Stimulated activated CD8-positive, alpha-beta memory T cell treated with anti-CD3 and anti-CD28 coated beads, Interleukin-7, amount 100 ng/mL, for 1 hour (primary cell): Measurements from ENCODE around the gene AGMO.
"Not testable (repeated sequence)": the region's sequence is repeated elsewhere in the genome, so short reads cannot be mapped to it uniquely, and the experiment has no call there.

ENCODE experiments used
- DNase-seq, 2 donors: peaks; one replicate each; pipeline ENCODE4 v3.0.0-alpha.2; 2020; ENCODE audit warnings: low read depth in 2 of 2

Gene AGMO

DNA sequence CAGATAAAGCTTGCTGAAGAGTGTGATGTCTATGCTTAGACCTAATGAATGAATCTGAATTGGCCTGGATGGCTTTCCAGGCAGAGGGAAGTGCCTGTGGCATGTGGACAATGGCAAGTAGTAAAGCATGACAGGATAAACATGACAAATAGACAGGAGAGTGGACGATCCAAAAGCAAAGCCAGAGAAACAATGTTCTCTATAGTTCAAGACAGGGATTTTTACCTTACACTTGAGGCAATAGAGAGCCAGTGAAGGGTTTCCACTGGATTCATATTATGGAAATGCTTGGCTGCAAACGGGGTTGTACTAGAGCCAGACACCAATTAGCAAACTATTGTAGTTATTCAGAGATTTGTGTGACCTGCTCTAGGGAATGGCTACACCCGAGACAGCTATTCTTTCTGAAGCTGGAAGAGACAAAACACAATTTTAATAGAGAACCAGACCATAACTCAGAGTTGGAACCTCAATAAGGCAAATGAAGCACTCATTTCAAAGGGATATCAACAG, 2.3 kb downstream of the AGMO start:
- DNase-seq = no peak

DNA sequence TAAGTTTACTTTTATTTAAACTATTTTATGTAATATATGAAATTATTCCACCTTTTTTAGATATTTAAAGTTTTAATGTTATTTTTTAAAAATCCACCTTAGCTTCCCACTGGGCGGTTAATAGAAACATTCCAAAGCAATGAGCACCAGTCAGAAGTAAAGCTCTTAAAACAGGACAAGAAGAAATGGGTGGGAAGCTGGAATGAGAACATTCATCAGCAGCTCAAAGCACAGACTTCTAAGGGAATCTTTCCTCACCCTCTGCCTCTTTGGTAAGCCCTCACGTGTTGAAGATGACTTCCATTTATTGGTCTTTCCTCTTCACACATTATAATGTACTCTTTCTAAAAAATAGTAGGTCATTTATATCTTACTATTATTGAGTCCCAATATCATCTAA, 3.1 kb downstream of the AGMO start:
- DNase-seq = no peak

DNA sequence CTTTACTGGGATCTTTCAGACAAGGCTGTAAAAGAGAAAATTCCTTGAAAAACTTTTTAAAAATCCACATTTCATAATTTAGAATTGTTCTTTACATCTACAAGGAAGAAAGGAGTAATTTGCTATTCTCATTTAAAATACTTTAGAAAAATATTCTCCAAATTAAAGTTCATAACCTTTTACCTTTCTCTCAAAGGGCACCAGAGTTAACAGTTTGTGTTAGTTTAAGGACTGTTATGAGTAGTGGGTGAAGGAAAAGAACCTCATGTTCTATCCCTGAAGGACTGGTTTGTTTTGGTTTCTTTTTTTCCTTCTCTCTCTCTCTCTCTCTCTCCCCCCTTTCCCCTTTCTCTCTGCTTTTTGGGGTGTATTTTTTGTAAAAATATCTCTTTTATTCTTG, 4.1 kb downstream of the AGMO start:
- DNase-seq = no peak

GRCh38 chr7:15557186-15557585, 4.6 kb downstream of the AGMO start:
- no peak for DNase-seq

GRCh38 chr7:15556339-15557105, 5.3 kb downstream of the AGMO start:
- no peak for DNase-seq

GRCh38 chr7:15555381-15555859, 6.4 kb downstream of the AGMO start:
- DNase-seq = no peak

DNA sequence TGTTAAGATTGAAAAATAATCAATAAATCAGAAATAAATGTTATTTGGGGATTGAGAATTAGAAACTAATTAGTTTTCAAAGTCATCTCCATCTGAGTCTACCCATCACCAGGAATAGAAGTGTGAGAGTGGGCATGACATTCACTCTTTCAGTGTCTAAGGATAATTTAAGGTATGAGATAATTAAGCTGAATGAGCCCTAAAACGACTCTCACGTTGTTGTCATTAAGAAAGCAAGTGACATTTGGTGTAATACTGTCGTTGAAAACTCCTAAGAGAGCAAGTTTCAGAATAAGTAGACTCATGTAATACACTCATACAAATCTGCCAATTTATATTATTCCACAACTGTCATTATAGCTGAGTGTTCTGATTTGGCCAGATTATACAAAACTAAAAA, 7.1 kb downstream of the AGMO start:
- DNase-seq = no peak

- no peak for DNase-seq
These were observed 7.7 kb downstream of the AGMO start for GRCh38 chr7:15554081-15554480.

- not testable (repeated sequence) for DNase-seq
These were observed 14.5 kb downstream of the AGMO start for GRCh38 chr7:15547320-15547719.

DNA sequence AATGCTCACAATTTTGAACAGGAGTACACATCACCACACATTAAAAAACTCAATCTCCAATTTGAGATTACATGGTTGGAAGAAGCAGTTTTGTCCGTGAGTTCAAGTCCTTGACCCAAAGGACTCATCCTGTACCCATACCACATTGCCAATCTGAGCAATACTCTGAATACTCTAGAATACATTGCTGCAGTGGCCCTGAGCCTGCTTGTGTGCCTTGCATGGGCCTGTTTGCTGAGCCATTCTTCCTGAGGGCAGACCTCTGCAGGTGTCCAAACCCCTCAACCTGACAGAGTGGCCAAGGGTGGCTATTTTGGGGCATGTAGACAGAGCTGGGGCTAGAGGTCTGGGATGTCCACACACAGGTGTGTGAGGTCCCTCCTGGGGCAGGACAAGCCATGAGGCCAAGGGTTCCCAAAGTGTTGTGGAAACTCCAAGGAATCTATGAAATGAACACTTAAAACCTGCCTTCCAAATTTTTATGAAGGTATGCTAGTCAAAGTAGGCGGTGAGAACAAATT, 15.5 kb downstream of the AGMO start:
- no peak for DNase-seq

- no peak for DNase-seq
These were observed 17.8 kb downstream of the AGMO start for GRCh38 chr7:15544050-15544449.

DNA sequence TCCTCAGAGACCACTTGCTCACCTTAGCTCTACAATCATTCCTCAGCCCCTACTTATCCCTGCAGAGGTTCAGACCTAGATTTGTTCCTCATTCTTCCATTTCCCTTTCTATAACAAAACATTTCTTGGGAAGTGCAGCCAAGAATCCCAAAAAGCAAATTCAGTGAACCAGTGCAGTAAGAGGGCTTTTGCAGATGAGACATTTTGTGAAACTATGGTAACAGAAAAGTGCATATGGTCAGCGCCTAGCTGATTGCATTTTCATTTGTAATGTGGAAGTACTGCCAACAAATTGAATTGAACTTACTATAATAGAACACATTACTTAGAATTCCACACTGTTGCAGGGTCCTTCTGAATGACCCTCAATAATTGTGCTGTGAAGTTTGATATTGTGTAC, 18.6 kb downstream of the AGMO start:
- DNase-seq = no peak

DNA sequence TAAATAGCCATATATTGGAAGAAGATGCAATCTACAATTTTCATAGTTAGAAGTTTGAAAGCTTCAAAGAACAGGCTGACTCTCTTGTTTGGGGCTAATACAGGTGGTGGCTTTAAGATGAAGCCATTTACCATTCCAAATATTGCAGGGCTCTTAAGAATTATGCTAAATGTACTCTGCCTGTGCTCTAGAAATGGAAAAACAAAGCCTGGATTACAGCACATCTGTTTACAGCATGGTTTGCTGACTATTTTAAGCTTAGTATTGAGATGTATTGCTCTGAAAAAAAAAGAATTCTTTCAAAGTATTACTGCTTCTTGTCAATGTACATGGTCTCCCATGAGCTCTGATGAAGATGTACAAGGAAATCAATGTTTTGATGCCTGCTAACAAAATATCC, 34.2 kb downstream of the AGMO start:
- no peak for DNase-seq

DNA sequence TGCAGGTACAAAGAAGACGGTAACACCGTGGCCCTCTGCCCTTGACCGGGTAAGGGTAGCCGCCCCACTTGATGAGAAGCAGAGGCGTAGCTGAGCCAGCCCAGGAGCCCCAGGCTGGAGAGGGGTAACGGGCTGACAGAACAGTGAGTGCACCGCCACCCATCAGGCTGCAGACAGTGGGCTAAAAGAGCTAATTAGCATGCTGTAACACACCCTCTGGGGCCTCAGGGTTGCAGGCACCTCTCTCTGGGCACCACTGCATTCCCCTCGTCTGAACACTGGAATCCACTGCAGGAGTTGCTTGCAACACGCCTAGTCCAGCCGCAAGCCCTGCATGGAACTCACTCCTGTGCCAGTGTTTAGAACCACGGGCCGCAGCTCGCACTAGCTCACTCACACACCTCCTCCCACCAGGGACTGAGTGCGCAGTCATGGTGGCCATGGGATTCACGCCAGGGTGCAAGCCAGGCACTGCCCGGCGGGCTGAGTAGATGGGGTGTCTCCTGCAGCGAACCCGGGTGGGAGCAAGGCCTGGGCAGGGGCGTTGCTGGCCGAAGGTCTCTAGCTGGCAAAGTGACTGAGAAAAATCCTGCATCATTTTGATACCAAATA, 36.1 kb downstream of the AGMO start:
- DNase-seq = no peak

- DNase-seq = no peak
These were observed 37.7 kb downstream of the AGMO start for GRCh38 chr7:15524077-15524476.

- not testable (repeated sequence) for DNase-seq
These were observed 44.0 kb downstream of the AGMO start for GRCh38 chr7:15517865-15518264.

- no peak for DNase-seq
These were observed 46.6 kb downstream of the AGMO start for GRCh38 chr7:15515252-15515651.

DNA sequence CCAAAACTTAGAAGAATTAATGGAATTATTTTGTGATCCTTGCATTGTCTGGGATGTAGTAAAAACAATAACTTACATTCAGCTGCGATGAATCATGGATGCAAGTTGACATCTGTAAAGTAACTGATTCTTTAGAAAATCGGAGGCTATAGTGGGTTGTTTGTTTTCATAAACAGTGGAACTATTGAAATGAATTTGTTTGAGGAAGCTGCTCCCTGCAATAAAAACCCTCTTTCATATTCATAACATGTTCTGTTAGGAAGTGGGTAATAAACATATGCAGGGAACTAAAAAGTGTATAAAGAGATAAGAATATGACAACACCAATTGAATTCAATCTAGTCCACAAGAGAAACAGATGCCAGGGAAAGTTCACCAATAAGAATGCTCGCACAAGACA, 53.6 kb downstream of the AGMO start:
- DNase-seq = no peak

- DNase-seq = no peak
These were observed 54.1 kb downstream of the AGMO start for GRCh38 chr7:15507708-15508107.

- no peak for DNase-seq
These were observed 54.6 kb downstream of the AGMO start for GRCh38 chr7:15507171-15507570.

- no peak for DNase-seq
These were observed 56.1 kb downstream of the AGMO start for GRCh38 chr7:15505761-15506160.

GRCh38 chr7:15504351-15504750, 57.5 kb downstream of the AGMO start:
- no peak for DNase-seq
